CD4-positive, CD25-positive, alpha-beta regulatory T cell (primary cell): ENCODE measurements around the gene RANBP6. TPM values are rescaled to one million over a fixed set of nuclear protein-coding genes. Genes with fewer than 3 reads are reported as not detected.
A peak's percentile ranks its signal among the peaks of the same experiment; 100 is the strongest.
"Not testable (repeated sequence)": the region's sequence is repeated elsewhere in the genome, so short reads cannot be mapped to it uniquely, and the experiment has no call there.

Experiments used
- ATAC-seq, 2 donors: fragments of 150-1000 bp; cut with Tn5 transposase; one replicate each; pipeline ENCODE4 v1.10.0; 2021; ENCODE audit warnings: low read depth in 2 of 2, moderate number of reproducible peaks in 2 of 2, moderate library complexity in 1 of 2
- DNase-seq, 3 donors: peaks; one replicate each; pipeline versions ENCODE4 v3.0.0 to v3.0.0-alpha.2; 2012 to 2022; ENCODE audit warnings: mixed read lengths in 1 of 3
- H3K27ac ChIP-seq: one replicate; pipeline ENCODE4 v1.7.0; 2013; ENCODE audit warnings: mild to moderate bottlenecking, low read length; ENCODE audit not compliant: insufficient read depth, poor library complexity, severe bottlenecking
- H3K27me3 ChIP-seq: one replicate; pipeline ENCODE4 v1.7.0; 2013; ENCODE audit warnings: low read length; ENCODE audit not compliant: control insufficient read depth, insufficient read depth
- H3K36me3 ChIP-seq: one replicate; pipeline ENCODE4 v1.7.0; 2013; ENCODE audit warnings: mild to moderate bottlenecking, low read length, moderate library complexity; ENCODE audit not compliant: control insufficient read depth, insufficient read depth
- H3K4me1 ChIP-seq: 2 replicates; pipeline ENCODE4 v1.7.0; 2013; ENCODE audit warnings: mild to moderate bottlenecking, low read length; ENCODE audit not compliant: insufficient read depth, control insufficient read depth, poor library complexity, severe bottlenecking
- H3K4me3 ChIP-seq: one replicate; pipeline ENCODE4 v1.7.0; 2013; ENCODE audit warnings: low read depth, mild to moderate bottlenecking, low read length, moderate library complexity
- H3K9me3 ChIP-seq, 2 experiments: 1 replicate in 1 of 2; 2 replicates in 1 of 2; pipeline ENCODE4 v1.7.0; 2013; ENCODE audit warnings: low read length in 2 of 2, mild to moderate bottlenecking in 1 of 2, moderate library complexity in 1 of 2; ENCODE audit not compliant: control insufficient read depth in 2 of 2
- H3K27ac Mint-ChIP-seq, 3 donors: one replicate each; pipeline ENCODE4 v1.8.0; 2020 to 2022; ENCODE audit warnings: mild to moderate bottlenecking in 3 of 3, mixed read lengths in 3 of 3, moderate library complexity in 2 of 3
- H3K27me3 Mint-ChIP-seq: one replicate; pipeline ENCODE4 v1.8.0; 2022; ENCODE audit warnings: mild to moderate bottlenecking, mixed read lengths
- H3K36me3 Mint-ChIP-seq: one replicate; pipeline ENCODE4 v1.8.0; 2020; ENCODE audit warnings: mixed read lengths
- H3K4me1 Mint-ChIP-seq, 4 donors: one replicate each; pipeline ENCODE4 v1.8.0; 2020 to 2022; ENCODE audit warnings: mixed read lengths in 4 of 4, mild to moderate bottlenecking in 1 of 4
- H3K4me3 Mint-ChIP-seq, 4 donors: one replicate each; pipeline ENCODE4 v1.8.0; 2020 to 2022; ENCODE audit warnings: mild to moderate bottlenecking in 4 of 4, mixed read lengths in 4 of 4, moderate library complexity in 3 of 4
- H3K9me3 Mint-ChIP-seq, 7 donors: one replicate each; pipeline ENCODE4 v1.8.0; 2020 to 2022; ENCODE audit warnings: mixed read lengths in 7 of 7, mild to moderate bottlenecking in 3 of 7, moderate library complexity in 2 of 7
- polyA plus RNA-seq, 4 donors: library from polyadenylated mRNA; unstranded; fragments of 300-500 nt; fragmentation: Illumina TruSeq; gene quantifications; one replicate each; pipeline ENCODE4 v1.2.3, GENCODE V29; 2021
- total RNA-seq: library from RNA; stranded (reverse); gene quantifications from one replicate; pipeline ENCODE4 v1.2.3, GENCODE V29; 2022

Gene RANBP6
- total and polyA plus RNA-seq, 5 donors from 2014 or later, result 19.7 to 31.1 (median 25.2) TPM

DNA sequence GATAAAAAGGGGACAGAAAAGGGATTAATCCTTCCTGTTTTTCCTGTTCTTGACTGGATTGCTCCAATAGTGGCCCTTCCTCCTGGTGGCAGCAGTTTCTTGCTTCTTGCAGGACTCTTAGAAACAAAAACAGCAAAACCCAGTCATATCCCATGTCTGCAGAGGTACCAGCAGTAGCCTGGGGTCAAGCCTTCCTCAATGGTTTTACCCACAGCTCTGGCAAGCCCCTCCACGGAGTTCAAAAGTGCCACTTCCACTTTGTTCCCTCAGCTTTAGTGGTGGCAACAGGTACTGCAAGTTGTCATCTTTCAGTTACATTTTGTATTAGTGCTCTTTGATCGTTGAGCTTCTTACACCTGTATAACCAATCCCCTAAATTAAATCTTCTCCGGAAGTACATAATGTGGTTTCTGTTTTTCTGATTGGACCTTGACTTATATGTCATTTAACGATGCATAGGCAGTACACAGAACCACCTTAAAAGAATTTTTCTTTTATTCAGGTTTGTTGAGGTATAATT is 8.7 kb upstream of the RANBP6 start:
- Mint-ChIP-seq H3K9me3 (peaks cover 0 to 3% (median 0%) of the 10 kb centered on the region in 7 donors), H3K36me3 (peaks cover 3% of the 10 kb centered on the region), H3K4me3 (no peak overlapping the region), H3K4me1 (peaks cover 2 to 7% (median 5%) of the 10 kb centered on the region in 4 donors), H3K27me3 (peaks cover 28% of the 10 kb centered on the region), H3K27ac (no peak overlapping the region)
- Histone ChIP-seq H3K27me3 (peaks cover 10% of the 10 kb centered on the region), H3K27ac (no peak overlapping the region), H3K36me3 (no peaks in the 10 kb centered on the region), H3K9me3 (no peaks in the 10 kb centered on the region), H3K4me3 (peak overlapping the region; percentile 5), H3K4me1 (no peaks in the 10 kb centered on the region)
- peak; percentile 66 to 70 for ATAC-seq
- DNase-seq, result peak in 2 of 3 donors; percentile 35 to 65

DNA sequence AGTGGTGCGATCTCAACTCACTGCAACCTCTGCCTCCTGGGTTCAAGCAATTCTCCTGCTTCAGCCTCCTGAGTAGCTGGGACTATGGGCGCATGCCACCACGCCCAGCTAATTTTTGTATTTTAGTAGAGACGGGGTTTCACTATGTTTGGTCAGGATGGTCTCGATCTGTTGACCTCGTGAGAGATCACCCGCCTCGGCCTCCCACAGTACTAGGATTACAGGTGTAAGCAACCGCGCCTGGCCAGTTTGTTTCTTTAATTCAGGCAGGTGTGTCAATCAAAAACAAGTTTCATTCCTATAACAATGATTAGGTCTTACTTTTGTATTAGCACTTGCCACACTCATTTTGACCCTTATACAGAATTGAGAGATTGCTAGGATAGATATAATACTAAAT is 1.6 kb upstream of the RANBP6 start:
- peaks cover 4 to 13% of the 10 kb centered on the region in 2 experiments for H3K9me3 ChIP-seq
- not testable (repeated sequence) for H3K27me3 ChIP-seq, H3K27ac Mint-ChIP-seq, DNase-seq, H3K27me3 Mint-ChIP-seq, ATAC-seq, H3K27ac ChIP-seq, H3K4me3 ChIP-seq
- peaks cover 18% of the 10 kb centered on the region for H3K36me3 ChIP-seq
- Mint-ChIP-seq H3K36me3 (peaks cover 24% of the 10 kb centered on the region), H3K9me3 (peaks cover 0 to 10% (median 4%) of the 10 kb centered on the region in 7 donors), H3K4me3 (peak overlapping the region in 3 of 4 donors; percentile 1 to 95 (median 9)), H3K4me1 (peaks cover 21 to 34% (median 27%) of the 10 kb centered on the region in 4 donors)
- peaks cover 16% of the 10 kb centered on the region for H3K4me1 ChIP-seq

DNA sequence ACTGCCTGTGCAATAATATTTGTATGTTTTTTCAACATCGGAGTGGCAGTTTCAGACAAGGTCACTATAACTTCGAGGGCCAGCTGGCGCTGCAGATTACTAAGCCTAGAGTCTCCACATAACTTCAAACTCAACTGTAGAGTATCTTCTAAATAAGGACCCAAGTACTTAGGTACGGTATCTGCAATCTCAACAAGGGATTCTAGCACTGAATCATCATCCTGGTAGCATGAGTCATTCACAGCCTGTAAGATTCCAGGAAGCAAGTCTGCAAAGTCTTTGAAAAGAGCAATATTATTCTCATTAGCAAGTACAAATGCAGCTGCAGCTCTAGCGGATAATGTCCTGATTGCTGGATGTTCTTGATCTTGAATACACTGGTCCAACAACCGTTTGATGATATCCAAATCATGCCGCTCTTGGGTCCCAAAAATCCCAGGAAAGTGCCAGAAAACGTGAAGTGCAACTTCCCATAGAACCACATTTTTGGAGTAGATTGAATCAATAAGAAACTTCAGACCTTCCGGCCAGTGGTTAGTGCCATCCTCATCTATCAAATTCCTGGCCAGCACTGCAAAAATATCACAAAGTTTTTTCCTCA is 654 bp downstream of the RANBP6 start:
- peak; percentile 52 to 54 for ATAC-seq
- no peaks in the 10 kb centered on the region for H3K27me3 ChIP-seq
- peaks cover 16% of the 10 kb centered on the region for H3K4me1 ChIP-seq
- Mint-ChIP-seq H3K27ac (peak overlapping the region; percentile 95 to 99 (median 97)), H3K36me3 (peaks cover 28% of the 10 kb centered on the region), H3K9me3 (peaks cover 0 to 14% (median 4%) of the 10 kb centered on the region in 7 donors), H3K27me3 (no peaks in the 10 kb centered on the region), H3K4me3 (peak overlapping the region; percentile 91 to 96 (median 95)), H3K4me1 (peaks cover 20 to 49% (median 39%) of the 10 kb centered on the region in 4 donors)
- peak overlapping the region; percentile 100 for H3K4me3 ChIP-seq
- peaks cover 4 to 13% of the 10 kb centered on the region in 2 experiments for H3K9me3 ChIP-seq
- H3K27ac ChIP-seq, result peak overlapping the region; percentile 83
- peak in 1 of 3 donors; percentile 62 for DNase-seq
- H3K36me3 ChIP-seq, result peaks cover 22% of the 10 kb centered on the region

DNA sequence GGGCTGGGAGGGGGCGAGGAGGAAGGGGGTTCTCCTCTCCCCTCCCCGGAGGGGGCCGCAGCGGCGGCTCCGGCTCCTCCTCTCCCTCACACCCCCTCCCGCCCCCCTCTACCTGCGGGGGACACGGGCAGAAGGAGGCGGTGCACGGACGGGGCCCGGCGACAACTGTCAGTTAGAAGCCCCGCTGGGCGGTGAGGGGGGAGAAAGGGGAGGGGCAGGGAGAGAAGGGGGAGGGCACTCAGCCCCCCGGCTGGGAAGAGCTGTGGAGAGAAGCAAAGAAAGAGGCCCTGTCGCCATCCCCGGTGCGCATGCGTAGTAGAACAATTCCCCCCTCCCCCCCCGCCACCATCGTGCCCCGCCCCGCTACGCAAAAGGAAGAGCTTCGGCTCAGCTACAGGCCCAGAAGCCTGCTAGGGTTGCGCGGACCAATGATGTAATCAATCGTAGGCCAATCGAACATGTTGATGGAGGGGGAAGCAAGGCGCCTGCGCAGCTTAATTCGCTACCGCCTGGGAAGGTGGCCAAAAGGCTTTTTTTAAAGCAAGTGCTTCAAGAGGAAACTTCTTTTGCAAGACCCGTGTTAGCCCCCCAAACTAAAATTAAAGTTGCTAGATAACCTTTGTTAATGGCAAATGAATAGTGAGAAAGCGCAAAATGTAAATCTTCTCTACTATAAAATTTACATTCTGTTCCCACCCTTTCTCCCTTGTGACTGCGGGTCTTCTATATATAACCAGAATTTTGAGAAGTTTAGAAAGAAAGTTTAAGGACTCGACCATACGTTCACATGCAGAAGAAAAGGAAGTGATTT is 7.0 kb downstream of the RANBP6 start:
- H3K4me3 ChIP-seq, result peak overlapping the region; percentile 82
- H3K36me3 Mint-ChIP-seq, result peaks cover 24% of the 10 kb centered on the region

DNA sequence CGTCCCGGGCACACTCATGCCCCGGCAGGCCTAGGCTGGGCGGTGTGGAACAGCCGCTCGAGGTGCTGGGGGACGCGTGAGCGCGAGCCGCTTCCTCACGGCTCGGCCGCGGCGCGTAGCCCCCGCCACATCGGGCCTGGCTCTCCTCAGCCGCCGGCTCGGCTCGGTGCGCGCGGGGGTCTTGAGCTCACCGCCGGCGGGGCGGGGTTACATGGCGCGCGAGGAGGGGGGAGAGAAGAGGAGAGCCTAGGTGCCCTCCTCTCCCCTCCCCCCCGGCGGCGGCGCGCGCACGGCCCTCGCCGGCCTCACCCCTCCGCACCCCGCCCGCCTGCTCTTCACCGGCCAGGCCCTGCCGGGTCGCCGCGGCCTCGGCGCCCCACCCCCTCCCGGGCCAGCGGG is 7.7 kb downstream of the RANBP6 start:
- DNase-seq (peak; percentile 77 to 83 (median 78)), ATAC-seq (peak; percentile 45 to 48)
- peaks cover 0 to 8% (median 0%) of the 10 kb centered on the region in 7 donors for H3K9me3 Mint-ChIP-seq
- no peaks in the 10 kb centered on the region for H3K27me3 Mint-ChIP-seq
- Histone ChIP-seq H3K9me3 (no peaks in the 10 kb centered on the region), H3K36me3 (peaks cover 9% of the 10 kb centered on the region), H3K27ac (peak overlapping the region; percentile 96), H3K27me3 (no peaks in the 10 kb centered on the region), H3K4me1 (peaks cover 33% of the 10 kb centered on the region), H3K4me3 (no peak overlapping the region)
- H3K36me3 Mint-ChIP-seq, result peaks cover 18% of the 10 kb centered on the region
- H3K4me3 Mint-ChIP-seq, result peak overlapping the region; percentile 96 to 100 (median 97)
- H3K27ac Mint-ChIP-seq, result peak overlapping the region; percentile 93 to 98 (median 94)
- peaks cover 29 to 63% (median 51%) of the 10 kb centered on the region in 4 donors for H3K4me1 Mint-ChIP-seq

More for the DNA sequence above, 7.0 kb downstream of the RANBP6 start:
- Histone ChIP-seq H3K36me3 (peaks cover 14% of the 10 kb centered on the region), H3K9me3 (peaks cover 2 to 5% of the 10 kb centered on the region in 2 experiments), H3K4me1 (peaks cover 33% of the 10 kb centered on the region), H3K27me3 (no peaks in the 10 kb centered on the region), H3K27ac (peak overlapping the region; percentile 96)
- H3K4me1 Mint-ChIP-seq, result peaks cover 35 to 65% (median 54%) of the 10 kb centered on the region in 4 donors
- H3K27ac Mint-ChIP-seq, result peak overlapping the region; percentile 92 to 94 (median 93)
- H3K27me3 Mint-ChIP-seq, result no peaks in the 10 kb centered on the region
- peak overlapping the region; percentile 77 to 100 (median 87) for H3K4me3 Mint-ChIP-seq
- DNase-seq (peak; percentile 94 to 98 (median 95)), ATAC-seq (peak; percentile 70 to 76)
- peaks cover 0 to 10% (median 4%) of the 10 kb centered on the region in 7 donors for H3K9me3 Mint-ChIP-seq

DNA sequence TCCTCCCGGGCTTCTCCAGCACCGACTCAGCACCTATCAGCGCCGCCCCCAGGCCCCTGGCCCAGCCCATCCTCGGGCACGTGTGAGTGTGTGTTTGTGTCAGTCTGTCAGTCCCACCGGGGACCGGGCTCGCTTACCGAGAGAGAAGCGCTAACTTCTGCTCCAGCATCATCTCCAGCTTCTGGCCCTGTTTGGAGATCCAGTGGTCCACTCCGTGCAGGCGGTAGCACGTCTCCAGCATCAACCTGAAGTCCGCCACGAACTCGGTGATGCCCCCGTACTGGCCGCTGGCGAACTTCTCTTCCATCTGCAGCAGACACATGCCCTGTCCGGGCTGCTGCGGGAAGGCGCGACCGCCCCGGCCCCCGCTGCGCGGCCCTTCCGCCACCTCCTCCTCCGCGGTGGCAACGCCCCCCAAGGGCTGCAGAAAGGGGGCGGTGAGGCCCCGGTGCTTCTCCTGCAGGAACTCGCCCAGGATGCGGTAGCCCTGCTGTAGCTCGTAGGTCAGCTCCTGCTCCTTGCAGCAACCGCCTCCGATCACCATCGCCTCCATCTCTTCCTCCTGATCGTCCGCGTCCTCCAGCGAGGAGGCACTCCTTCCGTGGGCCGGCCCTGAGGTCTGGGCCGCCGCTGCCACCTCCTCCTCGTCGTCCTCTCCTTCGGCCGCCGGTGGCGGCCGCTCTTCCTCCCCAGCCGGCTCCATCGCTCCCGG is 8.2 kb downstream of the RANBP6 start:
- H3K27me3 Mint-ChIP-seq, result no peaks in the 10 kb centered on the region
- H3K36me3 Mint-ChIP-seq, result peaks cover 14% of the 10 kb centered on the region
- peak overlapping the region; percentile 96 for H3K27ac ChIP-seq
- peaks cover 24 to 61% (median 47%) of the 10 kb centered on the region in 4 donors for H3K4me1 Mint-ChIP-seq
- H3K36me3 ChIP-seq, result peaks cover 5% of the 10 kb centered on the region
- peak; percentile 91 to 97 (median 92) for DNase-seq
- H3K27me3 ChIP-seq, result no peaks in the 10 kb centered on the region
- peak overlapping the region; percentile 85 for H3K4me3 ChIP-seq
- peaks cover 0 to 5% (median 0%) of the 10 kb centered on the region in 7 donors for H3K9me3 Mint-ChIP-seq
- H3K4me3 Mint-ChIP-seq, result peak overlapping the region; percentile 96 to 100 (median 97)
- peak overlapping the region; percentile 93 to 98 (median 94) for H3K27ac Mint-ChIP-seq
- ATAC-seq, result peak; percentile 85 to 86
- no peaks in the 10 kb centered on the region for H3K9me3 ChIP-seq
- peaks cover 33% of the 10 kb centered on the region for H3K4me1 ChIP-seq

DNA sequence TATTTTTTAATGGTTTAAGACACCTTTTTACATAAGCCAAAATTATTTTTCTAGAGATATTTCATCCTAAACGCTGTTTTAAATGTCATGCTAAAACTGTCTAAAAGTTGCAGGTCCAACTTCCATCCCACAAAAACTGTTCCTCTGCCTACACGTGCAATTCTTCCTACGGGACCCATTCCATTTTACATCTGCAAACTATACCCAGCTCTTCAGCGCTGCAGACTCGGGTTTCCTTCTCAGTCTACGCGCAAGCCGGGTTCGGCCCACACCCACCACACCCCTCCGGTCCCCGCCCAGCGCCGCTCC is 8.7 kb downstream of the RANBP6 start:
- Histone ChIP-seq H3K27me3 (no peaks in the 10 kb centered on the region), H3K27ac (peak overlapping the region; percentile 96), H3K9me3 (no peaks in the 10 kb centered on the region), H3K4me1 (peaks cover 33% of the 10 kb centered on the region), H3K36me3 (peaks cover 5% of the 10 kb centered on the region), H3K4me3 (peak overlapping the region; percentile 85)
- H3K9me3 Mint-ChIP-seq, result peaks cover 0 to 1% (median 0%) of the 10 kb centered on the region in 7 donors
- DNase-seq (no peak), ATAC-seq (no peak)
- no peaks in the 10 kb centered on the region for H3K27me3 Mint-ChIP-seq
- H3K27ac Mint-ChIP-seq, result peak overlapping the region; percentile 93 to 98 (median 94)
- peaks cover 9% of the 10 kb centered on the region for H3K36me3 Mint-ChIP-seq
- H3K4me3 Mint-ChIP-seq, result peak overlapping the region; percentile 96 to 100 (median 97)
- H3K4me1 Mint-ChIP-seq, result peaks cover 23 to 61% (median 42%) of the 10 kb centered on the region in 4 donors
